ENCODE measurements around the gene TVP23C.

TVP23C gene

GRCh38 chr17:15472891-15473290 lies 90.4 kb downstream of the TVP23C start:
- DNase-seq (ENCODE audit: low read depth, low spot score): no peak
- no peak overlapping the region for H3K4me3 ChIP-seq (ENCODE audit: low read length)

- no peak overlapping the region for H3K4me3 ChIP-seq (ENCODE audit: low read length)
- no peak for DNase-seq (ENCODE audit: low read depth, low spot score)
Observed at GRCh38 chr17:15470536-15470935, 92.7 kb downstream of the TVP23C start.

GRCh38 chr17:15469260-15469659 lies 94.0 kb downstream of the TVP23C start:
- H3K4me3 ChIP-seq (ENCODE audit: low read length): no peak overlapping the region
- no peak for DNase-seq (ENCODE audit: low read depth, low spot score)

- no peak for DNase-seq (ENCODE audit: low read depth, low spot score)
- no peak overlapping the region for H3K4me3 ChIP-seq (ENCODE audit: low read length)
Observed at GRCh38 chr17:15468126-15468525, 95.2 kb downstream of the TVP23C start.

GRCh38 chr17:15467592-15467991 lies 95.7 kb downstream of the TVP23C start, which contains the start of gene CDRT4:
Gene CDRT4 (minus strand): TSS chr17:15467621. CDS start chr17:15440238, 27,383 bp downstream.
- no peak for DNase-seq (ENCODE audit: low read depth, low spot score)
- H3K4me3 ChIP-seq (ENCODE audit: low read length): no peak within 1 kb of the TSS

- H3K4me3 ChIP-seq (ENCODE audit: low read length): no peak overlapping the region
- DNase-seq (ENCODE audit: low read depth, low spot score): no peak
Observed at GRCh38 chr17:15466131-15466530, 97.2 kb downstream of the TVP23C start.

GRCh38 chr17:15465045-15465701 lies 98.1 kb downstream of the TVP23C start:
- H3K4me3 ChIP-seq (ENCODE audit: low read length): no peak overlapping the region
- DNase-seq (ENCODE audit: low read depth, low spot score): no peak

GRCh38 chr17:15464231-15464985 lies 98.9 kb downstream of the TVP23C start:
- DNase-seq (ENCODE audit: low read depth, low spot score): no peak
- H3K4me3 ChIP-seq (ENCODE audit: low read length): no peak overlapping the region

- DNase-seq (ENCODE audit: low read depth, low spot score): no peak
- no peak overlapping the region for H3K4me3 ChIP-seq (ENCODE audit: low read length)
Observed at GRCh38 chr17:15462976-15463772, 100.1 kb downstream of the TVP23C start.

- H3K4me3 ChIP-seq (ENCODE audit: low read length): peak overlapping the region; percentile 0; the same call in 1 of the 2 replicates
- DNase-seq (ENCODE audit: low read depth, low spot score): no peak
Observed at GRCh38 chr17:15457723-15458094, 105.6 kb downstream of the TVP23C start.

GRCh38 chr17:15456972-15457722 lies 106.1 kb downstream of the TVP23C start:
- peak; percentile 82 for DNase-seq (ENCODE audit: low read depth, low spot score)
- peak overlapping the region; percentile 0; the same call in 1 of the 2 replicates for H3K4me3 ChIP-seq (ENCODE audit: low read length)

GRCh38 chr17:15456496-15456895 lies 106.8 kb downstream of the TVP23C start:
- no peak for DNase-seq (ENCODE audit: low read depth, low spot score)
- H3K4me3 ChIP-seq (ENCODE audit: low read length): no peak overlapping the region

GRCh38 chr17:15454346-15454745 lies 108.9 kb downstream of the TVP23C start:
- no peak for DNase-seq (ENCODE audit: low read depth, low spot score)

GRCh38 chr17:15453782-15454181 lies 109.5 kb downstream of the TVP23C start:
- DNase-seq (ENCODE audit: low read depth, low spot score): no peak
- H3K4me3 ChIP-seq (ENCODE audit: low read length): no peak overlapping the region

More at GRCh38 chr17:15454346-15454745, 108.9 kb downstream of the TVP23C start:
- H3K4me3 ChIP-seq (ENCODE audit: low read length): no peak overlapping the region

GRCh38 chr17:15453246-15453645 lies 110.0 kb downstream of the TVP23C start:
- DNase-seq (ENCODE audit: low read depth, low spot score): no peak

GRCh38 chr17:15452746-15453145 lies 110.5 kb downstream of the TVP23C start:
- H3K4me3 ChIP-seq (ENCODE audit: low read length): no peak overlapping the region
- no peak for DNase-seq (ENCODE audit: low read depth, low spot score)

More at GRCh38 chr17:15453246-15453645, 110.0 kb downstream of the TVP23C start:
- H3K4me3 ChIP-seq (ENCODE audit: low read length): no peak overlapping the region

All from Jurkat, Clone E6-1 (cell line).